ENCODE data around the gene KLK4.

The KLK4 gene

DNA sequence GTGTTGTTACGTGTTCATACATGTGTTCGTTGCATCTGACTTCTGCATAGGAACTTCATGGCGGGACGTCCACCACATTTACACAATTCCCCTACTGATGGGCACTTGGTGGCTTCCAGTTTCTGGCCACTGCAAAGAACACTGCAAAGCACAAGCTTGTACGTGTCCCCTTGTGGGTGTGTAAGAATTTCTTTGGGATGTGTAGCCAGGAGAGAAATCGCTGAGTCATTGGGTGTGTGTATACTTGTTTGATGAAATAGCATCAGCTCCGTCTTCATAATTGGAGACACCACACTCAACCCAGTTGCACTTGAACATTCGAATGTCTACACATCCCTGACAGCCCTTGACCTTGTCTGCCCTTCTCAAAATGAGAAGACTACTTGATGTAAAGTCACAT is 22.4 kb upstream of the KLK4 start:
- H3K27me3 ChIP-seq (ENCODE audit: control insufficient read depth in 1 of 2, insufficient read depth in 2 of 2, low read length in 2 of 2), result peaks cover 0 to 9% of the 10 kb centered on the region in 2 donors
- H3K9ac ChIP-seq (ENCODE audit: low read depth in 1 of 2, low read length in 2 of 2), result no peak overlapping the region
- no peak overlapping the region for H3K27ac ChIP-seq (ENCODE audit: low read depth, low read length)

DNA sequence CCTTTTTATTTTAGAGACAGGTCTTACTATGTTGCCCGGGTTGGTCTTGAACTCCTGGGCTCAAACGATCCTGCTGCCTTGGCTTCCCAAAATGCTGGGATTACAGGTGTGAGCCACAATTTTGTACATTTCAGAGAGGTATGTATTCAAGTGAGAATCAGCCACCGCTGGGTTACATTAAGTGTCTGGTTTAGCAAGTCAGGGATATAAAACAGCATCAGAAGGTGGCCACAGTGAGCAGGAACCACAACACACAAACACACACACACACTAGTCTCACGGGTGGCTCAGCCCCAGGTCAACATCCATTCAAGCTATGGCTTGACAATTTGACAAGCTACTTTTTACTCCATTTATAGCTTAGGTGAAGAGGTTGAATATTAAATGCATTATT is 21.5 kb upstream of the KLK4 start:
- Histone ChIP-seq H3K27me3 (ENCODE audit: control insufficient read depth in 1 of 2, insufficient read depth in 2 of 2, low read length in 2 of 2) (peaks cover 0 to 9% of the 10 kb centered on the region in 2 donors), H3K9me3 (ENCODE audit: control insufficient read depth in 1 of 2, low read length in 2 of 2) (no peaks in the 10 kb centered on the region), H3K4me3 (ENCODE audit: low read depth in 1 of 2, low read length in 2 of 2) (no peak overlapping the region), H3K36me3 (ENCODE audit: control insufficient read depth in 1 of 2, insufficient read depth in 2 of 2, low read length in 2 of 2) (no peaks in the 10 kb centered on the region), H3K27ac (ENCODE audit: low read depth, low read length) (no peak overlapping the region), H3K9ac (ENCODE audit: low read depth in 1 of 2, low read length in 2 of 2) (no peak overlapping the region), H3K4me1 (ENCODE audit: control insufficient read depth in 1 of 2, insufficient read depth in 2 of 2, low read length in 2 of 2) (no peaks in the 10 kb centered on the region)

More for the DNA sequence above, 22.4 kb upstream of the KLK4 start:
- no peak overlapping the region for H3K4me3 ChIP-seq (ENCODE audit: low read depth in 1 of 2, low read length in 2 of 2)
- no peaks in the 10 kb centered on the region for H3K4me1 ChIP-seq (ENCODE audit: control insufficient read depth in 1 of 2, insufficient read depth in 2 of 2, low read length in 2 of 2)
- no peaks in the 10 kb centered on the region for H3K9me3 ChIP-seq (ENCODE audit: control insufficient read depth in 1 of 2, low read length in 2 of 2)
- H3K36me3 ChIP-seq (ENCODE audit: control insufficient read depth in 1 of 2, insufficient read depth in 2 of 2, low read length in 2 of 2), result no peaks in the 10 kb centered on the region

DNA sequence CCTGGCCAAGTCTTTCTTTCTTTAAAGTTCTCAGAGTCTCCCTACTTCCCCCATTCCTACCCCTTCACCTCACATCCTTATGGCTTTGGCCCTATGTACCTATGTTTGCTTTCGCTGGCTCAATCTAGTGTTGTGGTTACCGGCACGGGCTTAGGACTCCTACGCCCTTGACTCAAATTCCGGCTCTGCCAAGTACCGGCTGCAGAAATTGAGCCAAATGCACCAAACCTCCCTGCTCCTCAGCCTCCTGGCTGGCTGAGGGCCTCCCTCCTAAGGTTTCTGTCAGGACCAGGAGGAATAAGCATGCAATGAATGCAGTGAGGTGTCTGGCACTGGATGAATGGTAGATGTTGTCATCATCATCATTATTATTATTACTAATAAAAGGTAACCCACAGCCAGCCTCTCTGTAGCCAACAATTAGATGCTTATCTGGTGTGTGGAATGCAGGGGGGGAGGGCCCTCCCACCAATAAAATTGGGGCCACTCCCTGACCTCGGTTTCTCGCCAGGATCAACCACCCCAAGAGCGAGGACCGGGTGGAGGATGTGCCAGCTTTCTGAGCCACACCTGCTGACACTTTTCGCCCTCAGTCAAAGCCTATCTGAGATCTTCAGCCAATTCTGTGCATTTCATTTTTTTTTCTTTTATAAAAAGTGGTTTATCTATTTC is 21.0 kb upstream of the KLK4 start:
- no peak overlapping the region for H3K27ac ChIP-seq (ENCODE audit: low read depth, low read length)
- H3K4me1 ChIP-seq (ENCODE audit: control insufficient read depth in 1 of 2, insufficient read depth in 2 of 2, low read length in 2 of 2), result no peaks in the 10 kb centered on the region
- H3K36me3 ChIP-seq (ENCODE audit: control insufficient read depth in 1 of 2, insufficient read depth in 2 of 2, low read length in 2 of 2), result no peaks in the 10 kb centered on the region
- peaks cover 0 to 9% of the 10 kb centered on the region in 2 donors for H3K27me3 ChIP-seq (ENCODE audit: control insufficient read depth in 1 of 2, insufficient read depth in 2 of 2, low read length in 2 of 2)
- no peak overlapping the region for H3K9ac ChIP-seq (ENCODE audit: low read depth in 1 of 2, low read length in 2 of 2)
- no peaks in the 10 kb centered on the region for H3K9me3 ChIP-seq (ENCODE audit: control insufficient read depth in 1 of 2, low read length in 2 of 2)
- no peak overlapping the region for H3K4me3 ChIP-seq (ENCODE audit: low read depth in 1 of 2, low read length in 2 of 2)

DNA sequence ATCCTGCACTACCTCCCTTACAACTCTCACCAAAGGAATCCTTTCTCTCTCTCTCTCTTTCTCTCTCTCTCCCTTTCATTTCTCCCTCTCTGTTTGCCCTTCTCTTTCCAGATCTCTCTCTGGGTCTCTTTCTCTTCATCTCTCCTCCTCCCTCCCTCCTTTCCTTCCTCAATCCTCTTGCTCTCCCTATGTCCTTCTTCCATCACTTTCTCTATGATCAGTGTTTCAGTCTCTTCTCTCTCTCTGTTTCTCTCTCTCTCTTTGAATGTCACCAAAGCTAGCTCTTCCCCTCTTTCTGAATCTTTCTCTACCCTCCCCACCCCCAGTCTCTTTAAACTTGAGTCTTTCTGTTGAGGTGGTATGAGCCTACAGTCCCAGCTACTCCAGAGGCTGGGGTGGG is 19.8 kb upstream of the KLK4 start:
- Histone ChIP-seq H3K27ac (ENCODE audit: low read depth, low read length) (no peak overlapping the region), H3K36me3 (ENCODE audit: control insufficient read depth in 1 of 2, insufficient read depth in 2 of 2, low read length in 2 of 2) (no peaks in the 10 kb centered on the region), H3K9me3 (ENCODE audit: control insufficient read depth in 1 of 2, low read length in 2 of 2) (no peaks in the 10 kb centered on the region), H3K4me1 (ENCODE audit: control insufficient read depth in 1 of 2, insufficient read depth in 2 of 2, low read length in 2 of 2) (no peaks in the 10 kb centered on the region), H3K27me3 (ENCODE audit: control insufficient read depth in 1 of 2, insufficient read depth in 2 of 2, low read length in 2 of 2) (peaks cover 0 to 9% of the 10 kb centered on the region in 2 donors), H3K9ac (ENCODE audit: low read depth in 1 of 2, low read length in 2 of 2) (no peak overlapping the region), H3K4me3 (ENCODE audit: low read depth in 1 of 2, low read length in 2 of 2) (no peak overlapping the region)

DNA sequence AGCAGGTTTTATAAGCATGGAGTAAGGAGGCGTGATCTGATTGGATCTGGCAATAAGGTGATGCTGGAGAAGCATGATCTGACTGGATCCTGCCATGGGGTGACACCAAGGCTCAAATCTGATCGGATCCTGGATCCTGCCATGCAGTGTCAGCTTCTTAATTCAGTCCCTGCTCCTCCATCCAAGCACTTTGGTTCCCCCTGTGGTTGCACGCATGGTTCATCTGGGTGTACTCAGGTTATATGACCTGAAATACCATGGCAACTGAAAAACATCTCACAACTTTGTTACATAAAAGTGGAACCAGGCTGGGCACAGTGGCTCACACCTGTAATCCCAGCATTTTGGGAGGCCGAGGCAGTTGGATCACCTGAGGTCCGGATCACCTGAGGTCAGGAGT is 17.6 kb upstream of the KLK4 start:
- H3K4me3 ChIP-seq (ENCODE audit: low read depth in 1 of 2, low read length in 2 of 2), result no peak overlapping the region
- no peaks in the 10 kb centered on the region for H3K9me3 ChIP-seq (ENCODE audit: control insufficient read depth in 1 of 2, low read length in 2 of 2)
- H3K27ac ChIP-seq (ENCODE audit: low read depth, low read length), result no peak overlapping the region
- H3K36me3 ChIP-seq (ENCODE audit: control insufficient read depth in 1 of 2, insufficient read depth in 2 of 2, low read length in 2 of 2), result no peaks in the 10 kb centered on the region
- H3K27me3 ChIP-seq (ENCODE audit: control insufficient read depth in 1 of 2, insufficient read depth in 2 of 2, low read length in 2 of 2), result peaks cover 0 to 9% of the 10 kb centered on the region in 2 donors
- no peaks in the 10 kb centered on the region for H3K4me1 ChIP-seq (ENCODE audit: control insufficient read depth in 1 of 2, insufficient read depth in 2 of 2, low read length in 2 of 2)
- no peak overlapping the region for H3K9ac ChIP-seq (ENCODE audit: low read depth in 1 of 2, low read length in 2 of 2)

DNA sequence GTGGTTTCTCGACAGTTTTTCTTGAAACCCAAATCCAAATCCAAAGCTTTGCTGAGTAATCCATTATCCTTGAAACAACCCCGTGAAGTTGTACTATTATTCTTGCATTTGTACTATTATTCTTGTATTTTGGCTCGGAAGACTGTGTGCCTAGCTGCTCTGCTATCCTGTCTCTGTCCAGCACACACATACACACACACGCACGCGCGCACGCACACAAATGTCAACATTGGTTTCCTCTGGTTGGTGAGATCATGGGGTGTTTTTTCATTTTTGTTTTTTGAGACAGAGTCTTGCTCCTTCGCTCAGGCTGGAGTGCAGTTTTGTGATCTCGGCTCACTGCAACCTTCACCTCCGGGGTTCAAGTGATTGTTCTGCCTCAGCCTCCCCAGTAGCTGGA is 14.9 kb upstream of the KLK4 start:
- H3K4me1 ChIP-seq (ENCODE audit: control insufficient read depth in 1 of 2, insufficient read depth in 2 of 2, low read length in 2 of 2), result peaks cover 0 to 4% of the 10 kb centered on the region in 2 donors
- no peak overlapping the region for H3K27ac ChIP-seq (ENCODE audit: low read depth, low read length)
- H3K9me3 ChIP-seq (ENCODE audit: control insufficient read depth in 1 of 2, low read length in 2 of 2), result no peaks in the 10 kb centered on the region
- no peak overlapping the region for H3K9ac ChIP-seq (ENCODE audit: low read depth in 1 of 2, low read length in 2 of 2)
- no peaks in the 10 kb centered on the region for H3K36me3 ChIP-seq (ENCODE audit: control insufficient read depth in 1 of 2, insufficient read depth in 2 of 2, low read length in 2 of 2)
- no peak overlapping the region for H3K4me3 ChIP-seq (ENCODE audit: low read depth in 1 of 2, low read length in 2 of 2)
- peaks cover 3 to 8% of the 10 kb centered on the region in 2 donors for H3K27me3 ChIP-seq (ENCODE audit: control insufficient read depth in 1 of 2, insufficient read depth in 2 of 2, low read length in 2 of 2)

DNA sequence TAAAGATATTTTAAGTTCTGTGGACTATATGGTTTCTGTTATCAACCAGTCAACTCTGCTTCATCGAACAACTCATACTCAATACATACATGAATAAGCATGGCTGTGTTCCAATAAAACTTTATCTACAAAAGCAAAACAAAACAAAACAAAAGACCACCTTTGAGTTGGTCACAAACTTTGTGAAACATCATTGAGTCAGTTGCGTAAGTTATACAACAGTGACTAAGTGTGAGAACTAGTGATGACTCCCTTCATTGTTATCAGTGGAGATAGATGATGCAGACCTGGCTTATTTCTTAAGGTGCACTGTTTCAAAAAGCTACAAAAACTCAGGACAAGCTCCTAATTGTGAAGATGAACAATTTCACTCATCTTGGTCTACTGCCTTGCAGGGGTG is 14.5 kb upstream of the KLK4 start:
- Histone ChIP-seq H3K4me1 (ENCODE audit: control insufficient read depth in 1 of 2, insufficient read depth in 2 of 2, low read length in 2 of 2) (peaks cover 0 to 4% of the 10 kb centered on the region in 2 donors), H3K27ac (ENCODE audit: low read depth, low read length) (no peak overlapping the region), H3K4me3 (ENCODE audit: low read depth in 1 of 2, low read length in 2 of 2) (no peak overlapping the region), H3K36me3 (ENCODE audit: control insufficient read depth in 1 of 2, insufficient read depth in 2 of 2, low read length in 2 of 2) (no peaks in the 10 kb centered on the region), H3K27me3 (ENCODE audit: control insufficient read depth in 1 of 2, insufficient read depth in 2 of 2, low read length in 2 of 2) (peaks cover 3 to 8% of the 10 kb centered on the region in 2 donors), H3K9ac (ENCODE audit: low read depth in 1 of 2, low read length in 2 of 2) (no peak overlapping the region), H3K9me3 (ENCODE audit: control insufficient read depth in 1 of 2, low read length in 2 of 2) (no peaks in the 10 kb centered on the region)

DNA sequence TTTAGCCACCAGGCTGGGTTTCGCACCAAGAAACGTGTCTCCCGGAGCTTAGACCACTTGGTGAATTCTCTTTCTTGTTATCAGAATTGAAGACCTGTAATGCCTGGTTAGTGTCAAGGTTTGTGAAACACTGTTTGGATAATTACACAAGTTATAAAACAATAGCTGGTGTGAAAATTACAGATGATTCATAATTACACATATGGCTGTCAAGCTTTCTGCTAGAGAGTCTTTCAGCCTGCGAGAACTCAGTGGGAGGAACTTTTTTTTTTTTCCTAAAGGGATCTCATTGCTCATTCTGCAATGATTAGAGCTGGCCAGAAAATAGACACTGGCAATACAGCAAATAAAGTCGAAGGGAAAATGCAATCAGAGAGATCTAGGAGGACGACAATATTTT is 13.4 kb upstream of the KLK4 start:
- Histone ChIP-seq H3K27ac (ENCODE audit: low read depth, low read length) (no peak overlapping the region), H3K9ac (ENCODE audit: low read depth in 1 of 2, low read length in 2 of 2) (no peak overlapping the region), H3K4me3 (ENCODE audit: low read depth in 1 of 2, low read length in 2 of 2) (no peak overlapping the region), H3K4me1 (ENCODE audit: control insufficient read depth in 1 of 2, insufficient read depth in 2 of 2, low read length in 2 of 2) (peaks cover 0 to 4% of the 10 kb centered on the region in 2 donors), H3K27me3 (ENCODE audit: control insufficient read depth in 1 of 2, insufficient read depth in 2 of 2, low read length in 2 of 2) (peaks cover 8% of the 10 kb centered on the region in 2 donors), H3K9me3 (ENCODE audit: control insufficient read depth in 1 of 2, low read length in 2 of 2) (no peaks in the 10 kb centered on the region), H3K36me3 (ENCODE audit: control insufficient read depth in 1 of 2, insufficient read depth in 2 of 2, low read length in 2 of 2) (no peaks in the 10 kb centered on the region)

DNA sequence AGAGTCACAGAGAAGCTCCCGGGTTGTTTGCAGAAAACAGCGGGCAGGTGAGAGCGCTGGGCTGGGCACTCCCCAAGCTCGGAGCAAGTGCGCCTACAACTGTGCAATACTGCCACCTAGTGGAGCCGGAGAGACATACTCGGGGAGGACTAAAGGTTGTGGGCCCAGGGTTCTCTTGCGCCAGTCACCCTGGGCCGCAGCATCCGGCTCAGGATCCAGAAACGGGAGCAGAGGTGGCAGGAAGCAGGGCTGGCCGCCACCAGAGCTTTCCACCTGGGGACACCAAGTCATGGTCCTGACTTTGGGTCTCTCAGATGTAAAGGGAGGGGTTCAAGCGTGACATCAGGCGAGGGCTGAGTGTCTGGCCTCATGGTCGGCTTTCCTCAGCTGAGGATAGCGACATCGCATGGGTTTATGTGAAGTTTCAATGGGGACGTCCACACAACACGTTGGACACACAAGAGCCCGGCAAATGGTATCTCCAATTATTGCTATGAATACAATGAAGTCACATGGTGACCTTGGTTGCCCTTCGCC is 11.2 kb upstream of the KLK4 start:
- no peak overlapping the region for H3K9ac ChIP-seq (ENCODE audit: low read depth in 1 of 2, low read length in 2 of 2)

DNA sequence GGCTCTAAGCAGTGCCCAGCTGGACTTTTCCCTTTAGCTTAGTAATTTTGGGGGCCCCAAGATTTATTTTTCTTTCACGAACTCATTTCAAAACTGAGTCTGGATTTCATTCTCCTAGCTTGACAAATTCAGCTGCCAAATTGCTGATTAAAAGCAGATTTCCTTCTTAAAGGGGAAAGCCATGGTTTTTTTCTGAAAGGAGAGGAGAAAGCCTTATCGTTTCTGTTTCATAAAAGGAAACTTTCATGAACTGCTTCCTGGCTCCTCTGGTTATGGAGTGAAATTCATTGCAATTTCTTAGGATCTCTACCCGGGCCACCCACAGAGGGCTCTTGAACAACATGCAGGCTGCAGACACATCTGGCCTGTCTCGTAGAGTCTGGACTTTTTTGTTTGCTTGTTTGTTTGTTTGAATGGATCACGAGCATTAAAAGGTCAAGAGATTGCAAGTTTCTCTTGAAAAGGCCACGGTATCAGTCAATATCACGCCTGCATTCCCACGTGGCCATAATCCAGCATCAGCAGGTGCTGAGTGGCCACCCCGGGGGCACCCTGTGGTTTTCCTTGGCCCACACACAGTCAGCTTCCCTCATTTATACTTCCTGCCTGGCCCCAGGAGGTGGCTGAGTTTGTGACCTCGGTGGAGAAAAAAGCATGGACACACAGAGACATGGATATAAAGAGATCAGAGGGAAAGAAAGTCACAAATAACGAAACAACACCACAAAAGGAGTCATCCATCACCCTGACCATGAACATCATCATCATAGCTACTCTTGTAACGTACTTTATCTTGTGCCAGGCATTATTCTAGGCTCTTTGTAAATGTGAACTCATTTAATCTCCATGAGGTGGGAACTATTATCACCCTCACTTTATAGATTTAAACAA is 10.5 kb upstream of the KLK4 start:
- H3K9me3 ChIP-seq (ENCODE audit: control insufficient read depth in 1 of 2, low read length in 2 of 2), result no peaks in the 10 kb centered on the region
- H3K27ac ChIP-seq (ENCODE audit: low read depth, low read length), result no peak overlapping the region
- no peak overlapping the region for H3K9ac ChIP-seq (ENCODE audit: low read depth in 1 of 2, low read length in 2 of 2)
- no peak overlapping the region for H3K4me3 ChIP-seq (ENCODE audit: low read depth in 1 of 2, low read length in 2 of 2)
- H3K27me3 ChIP-seq (ENCODE audit: control insufficient read depth in 1 of 2, insufficient read depth in 2 of 2, low read length in 2 of 2), result peaks cover 8 to 12% of the 10 kb centered on the region in 2 donors
- peaks cover 0 to 4% of the 10 kb centered on the region in 2 donors for H3K4me1 ChIP-seq (ENCODE audit: control insufficient read depth in 1 of 2, insufficient read depth in 2 of 2, low read length in 2 of 2)
- no peaks in the 10 kb centered on the region for H3K36me3 ChIP-seq (ENCODE audit: control insufficient read depth in 1 of 2, insufficient read depth in 2 of 2, low read length in 2 of 2)

More for the DNA sequence above, 11.2 kb upstream of the KLK4 start:
- H3K36me3 ChIP-seq (ENCODE audit: control insufficient read depth in 1 of 2, insufficient read depth in 2 of 2, low read length in 2 of 2), result no peaks in the 10 kb centered on the region
- peaks cover 0 to 4% of the 10 kb centered on the region in 2 donors for H3K4me1 ChIP-seq (ENCODE audit: control insufficient read depth in 1 of 2, insufficient read depth in 2 of 2, low read length in 2 of 2)
- H3K27ac ChIP-seq (ENCODE audit: low read depth, low read length), result no peak overlapping the region
- H3K27me3 ChIP-seq (ENCODE audit: control insufficient read depth in 1 of 2, insufficient read depth in 2 of 2, low read length in 2 of 2), result peaks cover 8 to 12% of the 10 kb centered on the region in 2 donors
- H3K4me3 ChIP-seq (ENCODE audit: low read depth in 1 of 2, low read length in 2 of 2), result no peak overlapping the region
- no peaks in the 10 kb centered on the region for H3K9me3 ChIP-seq (ENCODE audit: control insufficient read depth in 1 of 2, low read length in 2 of 2)
